NCI-H510A treated with DMSO at 0.1 percent for 48 hours (cell line): Measurements from ENCODE around the gene RPL29.

Source experiments
- DNase-seq: peaks from one replicate; lab custom pipeline; 2025; lab: John Stamatoyannopoulos, UW

The RPL29 gene

DNA sequence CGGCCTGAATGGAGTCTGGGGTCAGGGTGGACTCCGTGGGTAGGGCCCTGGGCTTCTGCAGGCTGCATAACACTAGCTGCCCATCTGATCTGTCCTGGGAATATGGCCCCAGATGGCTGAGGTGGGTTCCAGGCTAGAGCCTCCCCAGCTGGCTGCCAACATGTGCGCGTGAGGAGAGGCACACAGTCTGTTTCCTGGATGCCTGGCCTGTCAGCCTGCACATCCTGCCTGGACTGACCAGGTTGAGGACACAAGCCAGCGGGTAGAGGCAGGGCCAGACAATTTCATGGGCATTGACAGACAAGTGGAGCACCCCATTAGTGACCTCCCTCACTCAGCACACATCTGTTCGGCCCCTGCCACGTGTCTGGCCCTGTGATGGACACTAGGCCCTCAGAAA is 29.8 kb upstream of the RPL29 start:
- no peak for DNase-seq

GRCh38 chr3:52024765-52025452 is 29.2 kb upstream of the RPL29 start:
- DNase-seq, result no peak

GRCh38 chr3:52023860-52024764 is 28.4 kb upstream of the RPL29 start:
- DNase-seq, result no peak

- DNase-seq, result no peak
Observed at GRCh38 chr3:52023101-52023770, 27.5 kb upstream of the RPL29 start.

- no peak for DNase-seq
Observed at GRCh38 chr3:52022323-52023100, 26.8 kb upstream of the RPL29 start.

GRCh38 chr3:52021489-52022268 is 26.0 kb upstream of the RPL29 start:
- DNase-seq, result peak; percentile 44

GRCh38 chr3:52020796-52021195 is 25.1 kb upstream of the RPL29 start:
- no peak for DNase-seq

DNA sequence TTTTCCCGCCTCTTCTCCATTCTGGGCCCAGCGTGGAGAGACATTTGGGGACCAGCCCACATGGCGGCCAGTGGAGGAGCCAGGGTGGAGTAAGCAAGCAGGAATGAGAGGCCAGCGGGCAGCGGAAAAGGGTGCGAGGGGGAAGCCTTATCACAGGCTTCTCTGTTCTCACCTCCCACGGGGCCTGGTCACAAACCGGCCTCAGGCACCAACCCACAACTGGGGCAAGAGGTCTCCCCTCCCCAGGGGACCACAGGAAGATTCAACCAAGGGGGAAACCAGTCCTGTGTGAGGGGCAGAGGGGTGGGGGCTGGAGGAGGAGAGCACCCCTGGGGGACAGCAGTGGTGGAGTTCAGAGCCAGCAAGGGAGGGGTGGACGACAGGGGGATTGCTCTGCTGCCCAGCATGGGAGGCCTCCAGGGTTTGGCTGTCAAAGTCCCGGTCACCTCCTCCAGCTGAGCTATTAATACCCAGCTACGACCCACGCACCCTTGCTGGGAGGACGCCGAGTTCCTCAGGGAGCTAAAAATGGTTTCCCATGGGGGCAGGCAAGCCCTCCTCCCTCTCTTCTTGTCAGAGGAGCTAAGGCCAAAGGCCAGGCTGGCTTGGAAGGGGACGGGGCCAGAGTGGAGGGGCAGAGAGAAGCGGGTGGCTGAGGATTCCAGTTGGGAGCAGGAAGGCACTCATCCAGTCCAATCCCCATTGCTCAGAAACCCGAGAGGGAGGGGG is 23.8 kb upstream of the RPL29 start:
- no peak for DNase-seq

DNA sequence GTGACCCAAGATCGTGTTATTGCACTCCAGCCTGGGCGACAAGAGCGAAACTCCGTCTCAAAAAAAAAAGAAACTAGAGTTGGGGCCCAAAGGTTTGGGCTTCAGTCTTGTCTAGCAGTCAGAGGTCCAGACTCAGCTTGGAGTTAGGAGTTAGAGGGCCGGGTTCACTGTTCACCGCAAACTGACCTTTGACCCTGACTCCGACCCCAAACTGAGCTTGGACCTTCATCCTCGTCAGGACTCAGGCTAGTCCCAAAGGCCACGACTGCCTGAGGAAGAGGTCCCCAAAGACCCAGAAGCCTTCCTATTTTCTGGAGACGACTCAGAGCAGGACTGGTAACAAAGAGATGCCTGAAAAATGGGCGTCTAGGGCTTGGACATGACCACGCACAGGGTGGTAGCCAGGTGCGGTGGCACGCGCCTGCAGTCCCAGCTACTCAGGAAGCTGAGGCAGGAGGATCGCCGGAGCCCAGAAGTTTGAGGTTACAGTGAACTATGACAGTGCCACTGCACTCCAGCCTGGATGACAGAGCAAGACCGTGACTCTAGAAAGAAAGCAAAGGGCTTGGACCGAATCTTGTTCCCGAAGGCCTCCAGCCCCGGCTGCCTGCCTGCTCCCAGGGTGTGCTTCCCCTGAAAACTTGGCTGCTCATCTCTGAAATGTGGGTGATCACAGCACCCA is 22.8 kb upstream of the RPL29 start:
- no peak for DNase-seq

DNA sequence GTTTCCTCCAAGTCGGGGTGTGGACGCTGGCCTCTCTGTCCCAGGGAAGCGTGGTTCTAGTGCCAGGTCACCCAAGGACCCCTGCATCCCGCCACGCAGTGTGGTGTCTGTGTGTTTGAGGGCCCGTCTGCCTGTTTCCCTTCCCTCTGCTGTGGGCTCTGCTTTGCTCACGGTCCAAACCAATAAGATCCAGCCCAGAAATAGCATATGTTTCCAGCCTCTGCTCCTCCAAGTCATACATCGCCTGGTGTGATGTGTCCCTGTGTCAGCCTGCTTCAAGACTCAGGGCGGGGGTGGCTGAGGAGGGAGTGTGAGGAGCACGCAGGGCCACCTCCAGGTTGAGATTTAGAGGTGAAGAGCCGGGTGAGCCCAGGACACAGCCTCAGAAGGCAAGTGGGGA is 21.9 kb upstream of the RPL29 start:
- no peak for DNase-seq

- DNase-seq, result no peak
Observed at GRCh38 chr3:52015438-52016228, 19.9 kb upstream of the RPL29 start.

DNA sequence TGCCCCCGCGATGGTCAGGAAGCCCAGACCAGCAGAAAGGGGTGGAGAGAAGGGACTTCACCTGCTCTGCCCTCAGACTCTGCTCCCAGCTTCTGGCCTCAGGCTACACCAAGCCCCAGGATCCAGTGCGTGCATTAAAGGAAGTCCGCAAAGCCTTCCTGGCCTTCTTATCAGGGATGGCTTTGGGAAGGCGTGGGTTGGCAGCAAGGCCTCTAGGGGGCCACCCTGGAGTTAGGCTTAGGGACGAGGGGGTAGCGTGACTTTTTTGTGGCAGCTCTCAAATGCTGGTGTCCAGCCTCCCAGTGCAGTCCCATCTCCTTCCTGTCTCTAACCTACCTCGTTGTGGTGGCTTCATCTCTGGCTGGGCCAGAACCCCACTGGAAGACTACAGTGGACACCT is 18.9 kb upstream of the RPL29 start:
- no peak for DNase-seq

DNA sequence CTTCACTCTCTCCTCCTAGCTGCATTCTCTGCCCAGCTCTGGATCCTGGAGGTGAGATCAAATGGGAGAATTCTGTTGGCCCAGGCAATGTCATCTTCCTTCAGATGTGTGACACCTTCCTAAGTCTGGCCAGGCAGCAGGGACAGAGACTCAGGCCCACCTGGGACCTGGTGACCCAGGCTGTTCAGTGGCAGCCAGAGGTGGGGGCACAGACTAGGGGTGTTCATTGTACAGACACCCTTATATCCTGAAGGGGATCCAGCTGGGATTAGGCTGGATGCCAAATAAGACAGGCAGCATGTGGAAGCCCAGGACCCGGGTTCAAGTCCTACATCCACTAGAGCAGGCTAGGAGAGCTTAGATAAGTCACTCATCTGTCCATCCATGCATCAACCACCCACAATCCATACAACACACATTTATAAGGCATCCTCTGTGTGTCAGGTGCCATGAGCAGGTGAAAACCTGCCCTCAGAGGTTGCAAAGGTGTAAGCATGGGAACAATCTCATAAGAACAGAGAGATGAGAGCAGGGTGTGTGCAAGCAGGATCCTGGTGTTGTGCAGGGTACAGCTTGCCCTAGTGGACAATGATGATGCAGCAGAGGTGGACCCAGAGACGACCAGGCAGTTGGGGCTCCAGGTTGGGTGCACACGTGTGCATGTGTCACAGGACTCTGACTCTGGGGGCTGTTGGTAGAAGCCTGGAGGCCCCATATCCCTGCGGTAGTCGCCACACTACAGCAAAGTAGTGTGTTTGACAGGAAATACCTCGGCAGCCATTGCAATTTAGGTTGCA is 18.3 kb upstream of the RPL29 start:
- DNase-seq, result no peak

- DNase-seq, result no peak
Observed at GRCh38 chr3:52012699-52013098, 17.0 kb upstream of the RPL29 start.

- DNase-seq, result no peak
Observed at GRCh38 chr3:52010431-52010830, 14.7 kb upstream of the RPL29 start.

- no peak for DNase-seq
Observed at GRCh38 chr3:52007291-52007690, 11.6 kb upstream of the RPL29 start.

DNA sequence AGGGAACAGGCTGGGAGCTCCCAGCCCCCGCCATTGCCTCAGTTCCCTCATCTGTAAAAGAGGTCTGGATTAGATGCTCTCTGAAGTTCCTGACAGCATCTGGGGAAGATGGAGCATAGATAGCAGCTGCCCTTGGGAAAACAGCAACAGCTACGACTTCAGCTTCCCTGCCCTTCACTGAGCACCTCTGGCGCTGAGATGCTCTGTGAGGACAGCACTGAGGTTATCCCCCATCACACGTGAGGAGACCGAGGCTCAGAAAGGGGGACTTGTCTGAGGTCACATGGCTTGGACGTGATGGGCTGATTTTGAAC is 11.1 kb upstream of the RPL29 start:
- DNase-seq, result no peak

DNA sequence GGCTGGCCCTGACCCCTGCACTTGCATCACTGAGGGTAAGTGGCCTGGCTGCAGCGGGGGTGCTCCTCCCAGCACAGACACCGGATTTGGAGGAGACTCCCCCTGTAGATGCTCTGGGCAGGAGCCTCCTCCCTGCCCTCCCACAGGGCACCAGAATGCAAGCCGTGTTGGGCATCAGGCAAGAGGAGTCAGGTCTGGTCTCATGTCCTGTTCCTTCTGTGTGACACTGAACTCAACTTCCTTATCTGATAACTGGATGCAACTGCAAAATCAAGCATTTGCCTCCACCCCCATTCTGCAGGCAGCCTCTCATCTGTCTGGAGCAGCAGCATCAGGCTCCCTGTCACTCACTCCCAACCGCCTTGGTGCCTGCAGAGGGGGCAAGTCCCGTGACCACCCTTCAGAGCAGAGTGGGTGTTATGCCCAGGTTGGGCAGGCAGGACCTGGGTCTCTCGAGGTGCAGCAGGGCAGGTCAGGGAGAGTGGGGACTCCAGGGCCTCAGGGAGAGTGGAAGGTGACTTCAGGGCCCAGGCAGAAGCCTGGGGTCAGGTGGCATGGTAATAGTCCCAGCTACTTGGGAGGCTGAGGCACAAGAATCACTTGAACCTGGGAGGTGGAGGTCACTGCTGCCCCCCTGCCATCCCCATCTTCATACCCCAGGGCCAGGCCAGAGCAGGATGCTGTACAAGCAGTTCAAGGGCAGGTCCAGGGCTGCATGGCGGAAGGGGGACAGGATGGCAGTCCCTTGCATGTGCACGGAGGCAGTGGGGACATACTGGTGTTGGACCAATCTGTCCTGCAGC is 10.5 kb upstream of the RPL29 start:
- no peak for DNase-seq
